GM12878 (cell line): ENCODE results near the gene CHAMP1.

Experiments used
- BACH1 ChIP-seq: fragments of 450-650 bp; IDR thresholded peaks from 2 replicates; pipeline ENCODE4 v1.6.1; 2017; ENCODE audit warnings: mild to moderate bottlenecking, borderline replicate concordance
- CREB1 ChIP-seq: IDR thresholded peaks from 2 replicates; pipeline ENCODE4 v1.6.1; 2012; ENCODE audit warnings: low read depth, mild to moderate bottlenecking, inconsistent platforms
- EZH2 ChIP-seq: IDR thresholded peaks from 2 replicates; pipeline ENCODE4 v1.6.1; 2012; ENCODE audit warnings: low read depth, mild to moderate bottlenecking, control low read depth, inconsistent platforms, low read length, borderline replicate concordance; ENCODE audit not compliant: control insufficient read depth
- FOXK2 ChIP-seq: fragments of 450-650 bp; IDR thresholded peaks from 2 replicates; pipeline ENCODE4 v1.6.1; 2017; ENCODE audit warnings: mild to moderate bottlenecking, moderate library complexity
- HDAC2 ChIP-seq: fragments of 200-600 bp; sonication (generic); IDR thresholded peaks from 2 replicates; pipeline ENCODE4 v1.6.1; 2017
- RCOR1 ChIP-seq: conservative IDR thresholded peaks from 2 replicates; pipeline ENCODE4 v1.6.1; 2012; ENCODE audit warnings: low read depth, low read length, improper control_type of control experiment
- TF ChIP-seq, protein P1 (sequence below), 3 experiments: IDR thresholded peaks in 2 of 3; conservative IDR thresholded peaks in 1 of 3; 2 replicates each; pipeline ENCODE4 v1.5.1; 2011; ENCODE audit warnings: low read depth in 3 of 3, low read length in 3 of 3, mild to moderate bottlenecking in 3 of 3, control low read depth in 2 of 3, moderate library complexity in 2 of 3, inconsistent platforms in 1 of 3, mixed read lengths in 1 of 3; ENCODE audit not compliant: control insufficient read depth in 2 of 3, insufficient read depth in 1 of 3; ENCODE audit errors: extremely low read depth in 1 of 3
- TF ChIP-seq, protein P2 (sequence below): IDR thresholded peaks from 2 replicates; pipeline ENCODE4 v1.6.1; 2011; ENCODE audit warnings: borderline replicate concordance, low read depth, mild to moderate bottlenecking, moderate library complexity, mixed read lengths, low read length; ENCODE audit not compliant: insufficient read depth; ENCODE audit errors: extremely low read length
- TF ChIP-seq, protein P3 (sequence below): fragments of 150-350 bp; IDR thresholded peaks from 2 replicates; pipeline ENCODE4 v1.6.1; 2016; ENCODE audit warnings: low read depth, low read length
- TF ChIP-seq, protein P4 (sequence below): IDR thresholded peaks from 2 replicates; pipeline ENCODE4 v1.6.1; 2012; ENCODE audit warnings: mild to moderate bottlenecking, low read depth, low read length
- TF ChIP-seq, protein P5 (sequence below): IDR thresholded peaks from 2 replicates; pipeline ENCODE4 v1.6.1; 2011; ENCODE audit warnings: low read depth, mild to moderate bottlenecking, low read length, moderate library complexity, borderline replicate concordance; ENCODE audit errors: extremely low read depth

DNA sequence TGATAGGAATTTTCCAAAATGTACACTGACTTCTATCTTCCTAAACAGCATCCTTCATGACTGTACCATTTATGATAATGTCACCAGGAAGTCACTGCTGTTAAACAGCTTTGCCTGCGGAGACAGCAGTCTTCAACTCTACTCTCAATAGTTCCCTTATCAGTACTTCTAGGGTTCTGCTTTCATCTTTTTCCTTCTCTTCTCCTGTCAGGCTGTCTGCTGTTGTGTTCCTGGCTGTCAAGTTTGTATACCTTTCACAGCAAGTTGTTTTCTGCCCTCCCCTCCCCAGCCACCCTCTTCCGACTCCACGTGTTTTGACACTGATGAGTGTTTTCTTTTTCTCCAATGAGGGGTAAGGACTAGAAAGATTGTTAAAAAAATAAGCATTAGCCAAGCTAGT lies 30.7 kb upstream of the CHAMP1 start:
- TF ChIP-seq HDAC2 (no peak), RCOR1 (no peak), CREB1 (no peak), BACH1 (no peak), EZH2 (no peak), FOXK2 (no peak)
- TF ChIP-seq, protein P1, sequence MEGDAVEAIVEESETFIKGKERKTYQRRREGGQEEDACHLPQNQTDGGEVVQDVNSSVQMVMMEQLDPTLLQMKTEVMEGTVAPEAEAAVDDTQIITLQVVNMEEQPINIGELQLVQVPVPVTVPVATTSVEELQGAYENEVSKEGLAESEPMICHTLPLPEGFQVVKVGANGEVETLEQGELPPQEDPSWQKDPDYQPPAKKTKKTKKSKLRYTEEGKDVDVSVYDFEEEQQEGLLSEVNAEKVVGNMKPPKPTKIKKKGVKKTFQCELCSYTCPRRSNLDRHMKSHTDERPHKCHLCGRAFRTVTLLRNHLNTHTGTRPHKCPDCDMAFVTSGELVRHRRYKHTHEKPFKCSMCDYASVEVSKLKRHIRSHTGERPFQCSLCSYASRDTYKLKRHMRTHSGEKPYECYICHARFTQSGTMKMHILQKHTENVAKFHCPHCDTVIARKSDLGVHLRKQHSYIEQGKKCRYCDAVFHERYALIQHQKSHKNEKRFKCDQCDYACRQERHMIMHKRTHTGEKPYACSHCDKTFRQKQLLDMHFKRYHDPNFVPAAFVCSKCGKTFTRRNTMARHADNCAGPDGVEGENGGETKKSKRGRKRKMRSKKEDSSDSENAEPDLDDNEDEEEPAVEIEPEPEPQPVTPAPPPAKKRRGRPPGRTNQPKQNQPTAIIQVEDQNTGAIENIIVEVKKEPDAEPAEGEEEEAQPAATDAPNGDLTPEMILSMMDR (IDR thresholded peaks at IDR 0.05 in 2 of 3, conservative IDR thresholded peaks at IDR 0.05 in 1 of 3; ENCODE audit: control insufficient read depth in 2 of 3, extremely low read depth in 1 of 3, insufficient read depth in 1 of 3, low read depth in 3 of 3, low read length in 3 of 3): no peak
- TF ChIP-seq, protein P2, sequence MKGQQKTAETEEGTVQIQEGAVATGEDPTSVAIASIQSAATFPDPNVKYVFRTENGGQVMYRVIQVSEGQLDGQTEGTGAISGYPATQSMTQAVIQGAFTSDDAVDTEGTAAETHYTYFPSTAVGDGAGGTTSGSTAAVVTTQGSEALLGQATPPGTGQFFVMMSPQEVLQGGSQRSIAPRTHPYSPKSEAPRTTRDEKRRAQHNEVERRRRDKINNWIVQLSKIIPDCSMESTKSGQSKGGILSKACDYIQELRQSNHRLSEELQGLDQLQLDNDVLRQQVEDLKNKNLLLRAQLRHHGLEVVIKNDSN: no peak
- TF ChIP-seq, protein P3, sequence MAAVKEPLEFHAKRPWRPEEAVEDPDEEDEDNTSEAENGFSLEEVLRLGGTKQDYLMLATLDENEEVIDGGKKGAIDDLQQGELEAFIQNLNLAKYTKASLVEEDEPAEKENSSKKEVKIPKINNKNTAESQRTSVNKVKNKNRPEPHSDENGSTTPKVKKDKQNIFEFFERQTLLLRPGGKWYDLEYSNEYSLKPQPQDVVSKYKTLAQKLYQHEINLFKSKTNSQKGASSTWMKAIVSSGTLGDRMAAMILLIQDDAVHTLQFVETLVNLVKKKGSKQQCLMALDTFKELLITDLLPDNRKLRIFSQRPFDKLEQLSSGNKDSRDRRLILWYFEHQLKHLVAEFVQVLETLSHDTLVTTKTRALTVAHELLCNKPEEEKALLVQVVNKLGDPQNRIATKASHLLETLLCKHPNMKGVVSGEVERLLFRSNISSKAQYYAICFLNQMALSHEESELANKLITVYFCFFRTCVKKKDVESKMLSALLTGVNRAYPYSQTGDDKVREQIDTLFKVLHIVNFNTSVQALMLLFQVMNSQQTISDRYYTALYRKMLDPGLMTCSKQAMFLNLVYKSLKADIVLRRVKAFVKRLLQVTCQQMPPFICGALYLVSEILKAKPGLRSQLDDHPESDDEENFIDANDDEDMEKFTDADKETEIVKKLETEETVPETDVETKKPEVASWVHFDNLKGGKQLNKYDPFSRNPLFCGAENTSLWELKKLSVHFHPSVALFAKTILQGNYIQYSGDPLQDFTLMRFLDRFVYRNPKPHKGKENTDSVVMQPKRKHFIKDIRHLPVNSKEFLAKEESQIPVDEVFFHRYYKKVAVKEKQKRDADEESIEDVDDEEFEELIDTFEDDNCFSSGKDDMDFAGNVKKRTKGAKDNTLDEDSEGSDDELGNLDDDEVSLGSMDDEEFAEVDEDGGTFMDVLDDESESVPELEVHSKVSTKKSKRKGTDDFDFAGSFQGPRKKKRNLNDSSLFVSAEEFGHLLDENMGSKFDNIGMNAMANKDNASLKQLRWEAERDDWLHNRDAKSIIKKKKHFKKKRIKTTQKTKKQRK: no peak
- TF ChIP-seq, protein P4, sequence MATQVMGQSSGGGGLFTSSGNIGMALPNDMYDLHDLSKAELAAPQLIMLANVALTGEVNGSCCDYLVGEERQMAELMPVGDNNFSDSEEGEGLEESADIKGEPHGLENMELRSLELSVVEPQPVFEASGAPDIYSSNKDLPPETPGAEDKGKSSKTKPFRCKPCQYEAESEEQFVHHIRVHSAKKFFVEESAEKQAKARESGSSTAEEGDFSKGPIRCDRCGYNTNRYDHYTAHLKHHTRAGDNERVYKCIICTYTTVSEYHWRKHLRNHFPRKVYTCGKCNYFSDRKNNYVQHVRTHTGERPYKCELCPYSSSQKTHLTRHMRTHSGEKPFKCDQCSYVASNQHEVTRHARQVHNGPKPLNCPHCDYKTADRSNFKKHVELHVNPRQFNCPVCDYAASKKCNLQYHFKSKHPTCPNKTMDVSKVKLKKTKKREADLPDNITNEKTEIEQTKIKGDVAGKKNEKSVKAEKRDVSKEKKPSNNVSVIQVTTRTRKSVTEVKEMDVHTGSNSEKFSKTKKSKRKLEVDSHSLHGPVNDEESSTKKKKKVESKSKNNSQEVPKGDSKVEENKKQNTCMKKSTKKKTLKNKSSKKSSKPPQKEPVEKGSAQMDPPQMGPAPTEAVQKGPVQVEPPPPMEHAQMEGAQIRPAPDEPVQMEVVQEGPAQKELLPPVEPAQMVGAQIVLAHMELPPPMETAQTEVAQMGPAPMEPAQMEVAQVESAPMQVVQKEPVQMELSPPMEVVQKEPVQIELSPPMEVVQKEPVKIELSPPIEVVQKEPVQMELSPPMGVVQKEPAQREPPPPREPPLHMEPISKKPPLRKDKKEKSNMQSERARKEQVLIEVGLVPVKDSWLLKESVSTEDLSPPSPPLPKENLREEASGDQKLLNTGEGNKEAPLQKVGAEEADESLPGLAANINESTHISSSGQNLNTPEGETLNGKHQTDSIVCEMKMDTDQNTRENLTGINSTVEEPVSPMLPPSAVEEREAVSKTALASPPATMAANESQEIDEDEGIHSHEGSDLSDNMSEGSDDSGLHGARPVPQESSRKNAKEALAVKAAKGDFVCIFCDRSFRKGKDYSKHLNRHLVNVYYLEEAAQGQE: no peak
- TF ChIP-seq, protein P5, sequence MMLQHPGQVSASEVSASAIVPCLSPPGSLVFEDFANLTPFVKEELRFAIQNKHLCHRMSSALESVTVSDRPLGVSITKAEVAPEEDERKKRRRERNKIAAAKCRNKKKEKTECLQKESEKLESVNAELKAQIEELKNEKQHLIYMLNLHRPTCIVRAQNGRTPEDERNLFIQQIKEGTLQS: no peak
